GM23338 (cell line): ENCODE results near the gene SPDYE3.
"Not testable (repeated sequence)": the region's sequence is repeated elsewhere in the genome, so short reads cannot be mapped to it uniquely, and the experiment has no call there.

Experiments used
- CREB1 ChIP-seq: fragments of 250-450 bp; sonication (Bioruptor Pico); IDR thresholded peaks from 2 replicates; pipeline ENCODE4 v1.5.0; 2020; ENCODE audit warnings: low read depth, mild to moderate bottlenecking, moderate library complexity
- CTCF ChIP-seq, 2 experiments: fragments of 200-600 bp in 1 of 2; sonication (generic) in 1 of 2; conservative IDR thresholded peaks; 2 replicates each; pipeline versions ENCODE4 v1.5.1 to v1.6.1; 2016 to 2017; ENCODE audit warnings: antibody characterized with exemption in 2 of 2, low read depth in 2 of 2, mild to moderate bottlenecking in 2 of 2, moderate library complexity in 1 of 2
- ETS1 ChIP-seq: IDR thresholded peaks from 2 replicates; pipeline ENCODE4 v1.6.1; 2016; ENCODE audit warnings: antibody characterized with exemption
- EZH2 ChIP-seq: fragments of 200-600 bp; sonication (generic); IDR thresholded peaks from one replicate; pipeline ENCODE4 v1.8.0; 2017; ENCODE audit warnings: antibody characterized with exemption, mild to moderate bottlenecking, low read depth; ENCODE audit not compliant: unreplicated experiment
- EZH2phosphoT487 ChIP-seq: fragments of 200-600 bp; sonication (generic); IDR thresholded peaks from one replicate; pipeline ENCODE4 v1.8.1; 2018; ENCODE audit warnings: antibody characterized with exemption; ENCODE audit not compliant: unreplicated experiment
- JUNB ChIP-seq: IDR thresholded peaks from one replicate; pipeline ENCODE4 v1.6.1; 2016; ENCODE audit warnings: antibody characterized with exemption; ENCODE audit not compliant: unreplicated experiment
- NANOG ChIP-seq: IDR thresholded peaks from 2 replicates; pipeline ENCODE4 v1.6.1; 2016; ENCODE audit warnings: antibody characterized with exemption, borderline replicate concordance
- POLR2AphosphoS5 ChIP-seq: IDR thresholded peaks from 2 replicates; pipeline ENCODE4 v1.6.1; 2016; ENCODE audit warnings: antibody characterized with exemption, low read depth
- REST ChIP-seq: IDR thresholded peaks from one replicate; pipeline ENCODE4 v1.6.1; 2018; ENCODE audit warnings: antibody characterized with exemption; ENCODE audit not compliant: unreplicated experiment
- STAT1 ChIP-seq: IDR thresholded peaks from one replicate; pipeline ENCODE4 v1.6.1; 2016; ENCODE audit warnings: antibody characterized with exemption; ENCODE audit not compliant: unreplicated experiment
- ZNF114 ChIP-seq: fragments of 250-450 bp; sonication (Bioruptor Pico); IDR thresholded peaks from 2 replicates; pipeline ENCODE4 v1.5.0; 2020; ENCODE audit warnings: mild to moderate bottlenecking, moderate library complexity
- ZNF331 ChIP-seq: fragments of 250-450 bp; sonication (Bioruptor Pico); IDR thresholded peaks from 2 replicates; pipeline ENCODE4 v1.5.0; 2020; ENCODE audit warnings: low read depth, mild to moderate bottlenecking, moderate library complexity
- ZNF462 ChIP-seq: fragments of 250-450 bp; sonication (Bioruptor Pico); IDR thresholded peaks from 2 replicates; pipeline ENCODE4 v1.5.0; 2020; ENCODE audit warnings: mild to moderate bottlenecking, moderate library complexity

GRCh38 chr7:100262896-100263295 is 44.6 kb upstream of the SPDYE3 start:
- TF ChIP-seq POLR2AphosphoS5; CTCF (conservative IDR thresholded peaks at IDR 0.05; ENCODE audit: low read depth in 2 of 2); EZH2; REST; CREB1 (CRISPR knock-in tag); EZH2phosphoT487; NANOG; ZNF114 (CRISPR knock-in tag); JUNB; ZNF331 (CRISPR knock-in tag); STAT1; ETS1; ZNF462: not testable (repeated sequence)
